Measurements from ENCODE around the gene TENM4. TPM values are rescaled to one million over a fixed set of nuclear protein-coding genes. Genes with fewer than 3 reads are reported as not detected.

The TENM4 gene
- polyA plus RNA-seq, 1 experiment = 0.39 TPM

DNA sequence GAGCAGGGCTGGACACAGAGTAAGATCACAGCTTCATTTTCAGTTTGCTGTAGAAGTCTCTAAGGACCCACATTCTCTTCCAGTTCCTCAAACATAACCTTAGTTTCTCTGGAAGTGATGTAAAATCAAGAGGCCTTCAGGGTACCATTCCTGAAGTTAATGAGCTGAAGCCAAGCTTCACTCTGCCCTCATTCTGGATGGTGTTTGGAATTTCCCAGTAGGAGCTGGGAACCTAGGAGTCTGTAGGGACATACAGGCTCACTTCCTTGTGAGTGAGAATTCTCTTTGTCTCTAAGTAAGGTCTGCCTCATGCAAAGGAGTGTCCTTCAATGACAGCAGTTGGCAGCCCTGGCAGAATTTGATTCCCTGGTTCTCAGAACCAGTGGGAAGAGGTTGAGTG is 723.8 kb downstream of the TENM4 start:
- no peaks in the 10 kb centered on the region for H3K27me3 ChIP-seq (ENCODE audit: control insufficient read depth, insufficient read depth, low read length)
- ChIA-PET POLR2A (no interaction called here), CTCF (interaction anchor here (0.7 to 7.8 kb wide), 6 partner anchors 7 to 70 kb away, joined by 3 to 77 read pairs (median 4); no protein-coding TSS in a partner anchor)
- TF ChIP-seq, protein P1, sequence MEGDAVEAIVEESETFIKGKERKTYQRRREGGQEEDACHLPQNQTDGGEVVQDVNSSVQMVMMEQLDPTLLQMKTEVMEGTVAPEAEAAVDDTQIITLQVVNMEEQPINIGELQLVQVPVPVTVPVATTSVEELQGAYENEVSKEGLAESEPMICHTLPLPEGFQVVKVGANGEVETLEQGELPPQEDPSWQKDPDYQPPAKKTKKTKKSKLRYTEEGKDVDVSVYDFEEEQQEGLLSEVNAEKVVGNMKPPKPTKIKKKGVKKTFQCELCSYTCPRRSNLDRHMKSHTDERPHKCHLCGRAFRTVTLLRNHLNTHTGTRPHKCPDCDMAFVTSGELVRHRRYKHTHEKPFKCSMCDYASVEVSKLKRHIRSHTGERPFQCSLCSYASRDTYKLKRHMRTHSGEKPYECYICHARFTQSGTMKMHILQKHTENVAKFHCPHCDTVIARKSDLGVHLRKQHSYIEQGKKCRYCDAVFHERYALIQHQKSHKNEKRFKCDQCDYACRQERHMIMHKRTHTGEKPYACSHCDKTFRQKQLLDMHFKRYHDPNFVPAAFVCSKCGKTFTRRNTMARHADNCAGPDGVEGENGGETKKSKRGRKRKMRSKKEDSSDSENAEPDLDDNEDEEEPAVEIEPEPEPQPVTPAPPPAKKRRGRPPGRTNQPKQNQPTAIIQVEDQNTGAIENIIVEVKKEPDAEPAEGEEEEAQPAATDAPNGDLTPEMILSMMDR (IDR thresholded peaks at IDR 0.05; ENCODE audit: insufficient read depth, low read depth, low read length) = no peak
- DNase-seq (ENCODE audit: low read depth) = no peak
- H3K36me3 ChIP-seq (ENCODE audit: control insufficient read depth, insufficient read depth, low read length) = no peaks in the 10 kb centered on the region
- no peak overlapping the region for H3K4me3 ChIP-seq (ENCODE audit: low read depth, low read length)

DNA sequence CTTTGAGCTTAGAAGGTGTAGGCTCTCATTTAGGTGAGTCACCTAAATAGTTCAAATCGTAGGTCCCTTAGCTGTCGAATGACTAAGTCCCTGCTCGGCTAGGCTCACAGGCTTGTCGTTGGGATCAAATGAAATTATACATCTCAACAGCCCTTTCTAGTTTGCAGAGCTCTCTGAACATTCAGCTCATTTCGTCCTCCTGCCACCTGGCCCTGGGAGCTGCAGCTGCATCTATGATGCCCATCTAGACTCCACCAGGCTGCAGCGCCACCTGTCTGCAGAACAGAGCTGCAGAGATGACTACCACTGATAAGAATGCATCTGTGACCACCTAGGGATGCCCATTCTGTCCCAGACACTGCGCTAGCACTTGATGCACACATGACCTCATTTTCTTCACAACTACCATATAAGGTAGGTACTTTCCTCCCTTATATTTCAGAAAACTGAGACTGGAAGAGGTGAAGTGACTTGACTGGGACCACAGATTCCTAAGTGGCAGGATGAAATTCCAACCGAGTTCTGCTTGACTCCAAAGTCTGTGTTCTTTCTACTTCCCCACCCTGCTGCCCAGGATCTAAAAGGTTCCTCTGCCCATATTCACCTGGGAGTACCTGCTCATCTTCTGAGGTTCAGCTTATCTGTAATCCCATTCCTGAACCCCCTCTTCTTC is 725.1 kb downstream of the TENM4 start:
- CTCF ChIA-PET = interaction anchor here (0.6 to 7.8 kb wide), 19 partner anchors 9 to 124 kb away, joined by 3 to 77 read pairs (median 4); no protein-coding TSS in a partner anchor

DNA sequence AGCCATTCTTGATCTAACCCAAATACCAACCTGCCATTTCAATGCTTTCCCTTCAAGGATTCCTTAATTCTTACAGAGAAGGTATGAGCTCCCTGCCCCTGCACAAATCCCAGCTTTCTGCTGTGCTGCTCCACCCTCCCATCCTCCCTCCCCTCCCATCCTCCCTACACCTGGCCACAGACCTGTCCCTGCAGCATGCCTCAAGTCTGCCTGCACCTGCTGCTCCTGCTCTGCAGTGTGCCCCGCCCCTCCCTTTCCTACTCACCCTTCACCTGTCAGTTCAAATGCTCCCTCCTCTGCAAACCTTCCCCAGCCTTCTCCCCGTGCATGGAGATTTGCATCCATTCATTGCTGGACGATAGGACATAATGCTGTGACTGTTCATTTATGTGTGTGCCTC is 726.3 kb downstream of the TENM4 start:
- TF ChIP-seq, protein P1 (IDR thresholded peaks at IDR 0.05; ENCODE audit: insufficient read depth, low read depth, low read length) = no peak
- ChIA-PET POLR2A (no interaction called here), CTCF (interaction anchor here (1.9 to 7.8 kb wide), 5 partner anchors 9 to 68 kb away, joined by 6 to 77 read pairs (median 9); no protein-coding TSS in a partner anchor)
- Histone ChIP-seq H3K4me3 (ENCODE audit: low read depth, low read length) (no peak overlapping the region), H3K27me3 (ENCODE audit: control insufficient read depth, insufficient read depth, low read length) (no peaks in the 10 kb centered on the region), H3K36me3 (ENCODE audit: control insufficient read depth, insufficient read depth, low read length) (no peaks in the 10 kb centered on the region)
- no peak for DNase-seq (ENCODE audit: low read depth)

More for the DNA sequence above, 725.1 kb downstream of the TENM4 start:
- TF ChIP-seq, protein P1 (IDR thresholded peaks at IDR 0.05; ENCODE audit: insufficient read depth, low read depth, low read length) = peak; percentile 76
- no peaks in the 10 kb centered on the region for H3K27me3 ChIP-seq (ENCODE audit: control insufficient read depth, insufficient read depth, low read length)
- no peak overlapping the region for H3K4me3 ChIP-seq (ENCODE audit: low read depth, low read length)
- H3K36me3 ChIP-seq (ENCODE audit: control insufficient read depth, insufficient read depth, low read length) = no peaks in the 10 kb centered on the region
- DNase-seq (ENCODE audit: low read depth) = peak; percentile 22
- POLR2A ChIA-PET = no interaction called here

DNA sequence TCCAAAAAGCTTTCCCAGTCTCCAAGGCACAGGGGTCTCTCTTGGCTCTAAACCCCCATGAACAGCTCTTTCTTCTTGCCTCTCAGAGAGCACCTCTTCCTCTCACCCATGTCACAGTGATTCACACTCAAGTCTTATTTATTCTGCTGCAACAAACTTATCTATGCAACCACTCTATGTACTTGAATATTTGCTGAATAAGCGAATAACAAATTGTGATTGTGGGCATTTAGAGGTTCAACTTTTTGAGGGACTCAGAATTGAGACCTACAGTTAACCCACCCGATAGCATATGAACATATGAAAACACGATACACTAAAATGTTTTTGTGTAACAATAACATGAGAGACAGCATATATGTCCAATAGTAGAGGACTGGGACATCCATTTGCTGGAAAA is 729.1 kb downstream of the TENM4 start:
- Histone ChIP-seq H3K27me3 (ENCODE audit: control insufficient read depth, insufficient read depth, low read length) (no peaks in the 10 kb centered on the region), H3K36me3 (ENCODE audit: control insufficient read depth, insufficient read depth, low read length) (no peaks in the 10 kb centered on the region), H3K4me3 (ENCODE audit: low read depth, low read length) (no peak overlapping the region)
- ChIA-PET CTCF (no interaction called here), POLR2A (no interaction called here)
- DNase-seq (ENCODE audit: low read depth) = no peak
- TF ChIP-seq, protein P1 (IDR thresholded peaks at IDR 0.05; ENCODE audit: insufficient read depth, low read depth, low read length) = no peak

DNA sequence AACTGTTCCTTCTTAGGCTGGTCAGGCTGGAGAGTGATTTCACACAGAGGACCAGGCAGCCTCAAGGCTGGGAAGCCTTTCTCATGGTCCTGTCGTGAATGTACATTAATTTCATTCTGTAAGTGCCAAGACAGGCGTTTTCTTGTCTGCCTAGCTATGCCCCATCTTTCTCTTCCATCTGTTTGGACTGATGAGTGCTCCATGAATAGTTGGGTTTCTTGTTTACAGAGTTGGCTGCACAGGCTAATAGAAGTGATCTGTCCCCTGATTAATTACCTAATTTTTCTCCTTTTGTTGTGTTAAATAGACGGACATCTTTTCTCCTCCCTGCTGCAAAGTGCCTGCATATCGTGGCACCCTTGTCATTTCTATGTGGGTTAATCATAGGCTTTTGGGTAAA is 730.4 kb downstream of the TENM4 start:
- POLR2A ChIA-PET = no interaction called here
- Histone ChIP-seq H3K36me3 (ENCODE audit: control insufficient read depth, insufficient read depth, low read length) (no peaks in the 10 kb centered on the region), H3K4me3 (ENCODE audit: low read depth, low read length) (no peak overlapping the region), H3K27me3 (ENCODE audit: control insufficient read depth, insufficient read depth, low read length) (no peaks in the 10 kb centered on the region)
- no peak for DNase-seq (ENCODE audit: low read depth)
- CTCF ChIA-PET = no interaction called here
- TF ChIP-seq, protein P1 (IDR thresholded peaks at IDR 0.05; ENCODE audit: insufficient read depth, low read depth, low read length) = no peak

Measured in BJ (cell line).